HG03280 (cell line): ENCODE results near the gene GPC2.

Experiments used
- ATAC-seq: cut with Tn5 transposase; IDR thresholded peaks from one replicate; pipeline ENCODE4 v1.9.1; 2021; ENCODE audit warnings: mild to moderate bottlenecking, moderate library complexity; ENCODE audit not compliant: unreplicated experiment

GPC2 gene

GRCh38 chr7:100170101-100170897 lies 6.9 kb downstream of the GPC2 start:
- no peak for ATAC-seq

- ATAC-seq = no peak
Measured at GRCh38 chr7:100169147-100169850, 7.9 kb downstream of the GPC2 start.

DNA sequence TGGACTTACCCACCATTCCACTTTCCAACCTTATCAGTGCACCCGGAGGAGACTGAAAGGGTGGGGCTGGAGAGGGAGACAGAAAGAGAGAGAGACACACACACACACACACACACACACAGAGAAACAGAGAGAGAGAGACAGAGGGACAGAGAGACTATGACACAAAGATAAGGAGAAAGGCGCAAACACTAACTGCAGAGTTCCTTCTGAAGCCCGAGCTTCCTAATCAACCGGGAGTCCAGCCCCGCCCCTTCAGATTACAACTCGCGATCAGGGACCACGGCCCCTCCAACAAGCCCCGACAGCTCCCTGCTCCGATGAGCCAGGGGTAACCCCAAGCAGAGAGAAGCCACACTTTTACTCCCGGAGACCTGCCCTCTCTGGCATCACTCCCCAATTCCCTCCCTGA lies 9.3 kb downstream of the GPC2 start:
- ATAC-seq = no peak

DNA sequence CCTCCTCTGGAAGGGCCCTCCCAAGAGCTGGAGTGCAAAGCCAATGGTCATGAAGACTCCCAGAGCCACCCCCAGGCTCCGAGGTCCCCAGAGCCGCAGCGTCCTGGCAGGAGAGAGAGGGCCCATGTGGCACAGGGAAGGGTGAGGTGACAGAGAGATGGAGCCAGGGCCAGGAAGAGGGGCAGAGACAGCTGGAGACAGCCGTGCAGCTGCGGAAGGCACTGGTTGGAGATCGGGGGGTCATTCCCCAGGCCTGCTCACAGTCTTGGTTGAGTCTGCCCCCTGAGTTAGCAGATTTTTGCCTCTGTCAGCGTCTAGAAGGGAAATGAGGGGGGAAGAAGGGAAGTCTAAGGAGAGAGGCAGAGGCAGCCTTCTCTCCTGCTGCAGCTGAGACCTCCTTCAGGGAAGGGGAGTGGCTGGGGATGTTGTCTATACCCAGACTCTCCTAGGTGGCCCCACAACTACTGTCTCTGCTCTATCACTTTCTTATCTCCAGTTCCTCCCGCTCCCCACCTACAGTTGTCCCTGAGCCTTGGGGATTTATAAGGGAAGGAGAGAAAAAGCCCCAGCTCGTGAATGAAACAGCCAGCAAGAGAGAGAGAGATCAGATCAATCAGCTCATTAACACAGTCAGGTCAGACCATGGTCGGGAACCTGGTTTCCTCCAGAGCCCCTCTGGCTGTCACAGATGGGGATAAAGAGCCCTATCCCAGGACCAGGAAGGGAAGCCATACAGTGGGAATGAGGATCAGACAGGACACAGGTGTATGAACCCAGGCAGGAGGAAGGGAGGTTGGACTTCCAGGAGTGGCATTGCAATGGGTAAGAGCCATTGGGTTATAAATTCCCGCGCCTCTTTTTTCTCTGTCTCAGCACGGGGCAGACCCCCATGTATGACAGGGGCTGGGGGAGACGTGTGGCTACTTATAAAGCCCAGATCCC lies 9.9 kb downstream of the GPC2 start:
- ATAC-seq = no peak

GRCh38 chr7:100166317-100166940 lies 10.8 kb downstream of the GPC2 start:
- no peak for ATAC-seq

GRCh38 chr7:100163871-100164270 lies 13.3 kb downstream of the GPC2 start:
- ATAC-seq = no peak

DNA sequence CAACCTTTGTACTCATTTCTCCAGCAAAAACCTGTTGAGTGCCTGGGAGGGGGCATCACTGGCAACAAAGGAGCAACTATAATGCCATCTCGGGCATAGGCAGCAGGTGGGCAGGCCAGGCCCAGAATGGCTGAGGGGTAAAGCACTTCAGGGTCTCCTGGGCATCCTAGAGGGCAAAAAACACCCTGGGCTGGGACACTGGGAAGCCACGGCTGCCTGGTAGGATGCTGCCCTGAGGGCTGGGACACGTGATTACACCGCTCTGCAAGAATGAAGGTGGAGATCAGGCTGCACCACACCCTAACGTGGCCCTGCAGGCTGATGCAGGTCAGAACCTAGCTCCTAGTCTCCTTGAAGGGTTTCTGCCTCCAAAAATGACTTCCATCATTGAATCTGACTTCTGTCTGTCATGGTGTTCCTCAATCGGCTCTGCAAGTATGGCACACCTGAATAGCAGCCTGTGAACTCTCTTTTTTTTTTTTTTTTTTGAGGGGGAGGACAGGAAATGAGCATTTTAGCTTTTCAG lies 14.1 kb downstream of the GPC2 start:
- no peak for ATAC-seq

DNA sequence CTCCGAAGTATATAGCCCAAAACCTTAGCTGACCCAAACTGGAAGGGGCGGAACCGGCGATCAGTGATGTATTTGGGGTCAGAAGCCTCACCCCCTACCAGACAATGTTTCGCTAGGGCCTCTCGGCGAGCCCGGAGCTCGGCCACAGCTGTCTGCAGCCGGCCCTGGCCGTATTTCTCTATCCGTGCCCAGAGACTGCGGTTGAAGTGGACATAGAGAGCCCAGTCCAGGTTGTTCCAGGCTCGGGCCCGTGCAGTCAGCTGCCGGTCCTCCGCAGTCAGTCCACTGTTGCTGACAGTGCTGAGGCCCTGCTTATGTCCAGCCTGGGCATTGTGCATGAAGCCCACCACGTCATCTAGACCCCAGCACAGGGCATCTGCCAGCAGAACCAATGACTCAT lies 17.1 kb downstream of the GPC2 start:
- no peak for ATAC-seq

GRCh38 chr7:100159099-100159623 lies 18.0 kb downstream of the GPC2 start:
- no peak for ATAC-seq

- peak; percentile 89 for ATAC-seq
Measured at GRCh38 chr7:100158229-100159098, 18.7 kb downstream of the GPC2 start, which contains the start of gene TRAPPC14. Gene TRAPPC14, minus strand, starts transcription at chr7:100158723. Its CDS starts 224 bp downstream, at chr7:100158499.

- ATAC-seq = no peak
Measured at GRCh38 chr7:100157334-100158228, 19.6 kb downstream of the GPC2 start.

- ATAC-seq = no peak
Measured at GRCh38 chr7:100157069-100157333, 20.2 kb downstream of the GPC2 start.

- no peak for ATAC-seq
Measured at GRCh38 chr7:100156331-100157068, 20.7 kb downstream of the GPC2 start.

DNA sequence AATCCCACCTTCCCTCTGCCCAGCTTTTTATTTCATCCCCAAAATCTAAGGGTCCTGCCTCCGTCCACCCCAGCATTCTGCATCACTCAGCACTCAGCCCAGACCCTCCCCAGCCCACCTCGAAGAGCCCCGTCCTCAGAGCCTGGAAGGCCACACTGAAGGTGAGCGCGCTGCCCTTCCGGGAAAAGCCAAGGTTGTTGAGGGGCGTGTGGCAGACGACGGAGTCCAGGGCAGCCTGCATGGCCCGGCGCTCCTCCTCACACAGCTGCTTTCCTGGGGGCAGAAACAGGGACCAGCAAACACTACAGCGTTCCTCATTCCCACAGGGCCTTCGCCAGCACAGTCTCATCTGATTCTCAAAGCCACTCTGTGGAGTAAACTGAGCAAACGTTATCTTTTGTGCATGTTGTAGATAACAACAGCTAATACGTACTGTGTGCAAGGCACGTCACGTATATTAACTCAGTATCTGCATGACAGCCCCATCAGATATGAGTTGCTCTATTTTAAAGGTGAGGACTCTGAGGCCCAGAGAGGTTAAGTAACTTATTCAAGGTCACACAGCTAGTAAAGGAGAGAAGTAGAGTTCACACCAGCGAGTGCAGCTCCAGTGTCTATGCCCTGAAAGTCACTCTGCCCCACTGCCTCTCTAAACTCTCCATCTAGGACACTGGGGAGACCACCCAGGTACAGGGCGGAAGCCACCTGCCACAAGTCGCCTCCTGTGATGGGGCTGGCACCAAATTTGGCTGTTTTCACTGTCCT lies 21.4 kb downstream of the GPC2 start:
- no peak for ATAC-seq

GRCh38 chr7:100154651-100155491 lies 22.3 kb downstream of the GPC2 start:
- no peak for ATAC-seq
